GM10248 (cell line): ENCODE measurements around the gene DHX16.

Source experiments
- CTCF ChIA-PET: fragments of 300-600 bp; sonication (Branson Sonifier 250); formaldehyde crosslinking; extraction: SDS; loops from one replicate; lab custom pipeline; 2021; ENCODE audit warnings: antibody characterized with exemption; lab: Yijun Ruan, JAX
- POLR2A ChIA-PET: fragments of 350-650 bp; sonication (Branson Sonifier 250); formaldehyde crosslinking; extraction: SDS; loops from one replicate; lab custom pipeline; 2020; ENCODE audit warnings: antibody characterized with exemption; lab: Yijun Ruan, JAX
- DNase-seq: peaks from one replicate; pipeline ENCODE4 v3.0.0; 2012; ENCODE audit errors: extremely low spot score
- TF ChIP-seq, protein P1 (sequence below): IDR thresholded peaks from 2 replicates; pipeline ENCODE4 v1.5.1; 2012; ENCODE audit warnings: mild to moderate bottlenecking, low read depth; ENCODE audit errors: extremely low read depth, missing control alignments, control extremely low read depth

The DHX16 gene

DNA sequence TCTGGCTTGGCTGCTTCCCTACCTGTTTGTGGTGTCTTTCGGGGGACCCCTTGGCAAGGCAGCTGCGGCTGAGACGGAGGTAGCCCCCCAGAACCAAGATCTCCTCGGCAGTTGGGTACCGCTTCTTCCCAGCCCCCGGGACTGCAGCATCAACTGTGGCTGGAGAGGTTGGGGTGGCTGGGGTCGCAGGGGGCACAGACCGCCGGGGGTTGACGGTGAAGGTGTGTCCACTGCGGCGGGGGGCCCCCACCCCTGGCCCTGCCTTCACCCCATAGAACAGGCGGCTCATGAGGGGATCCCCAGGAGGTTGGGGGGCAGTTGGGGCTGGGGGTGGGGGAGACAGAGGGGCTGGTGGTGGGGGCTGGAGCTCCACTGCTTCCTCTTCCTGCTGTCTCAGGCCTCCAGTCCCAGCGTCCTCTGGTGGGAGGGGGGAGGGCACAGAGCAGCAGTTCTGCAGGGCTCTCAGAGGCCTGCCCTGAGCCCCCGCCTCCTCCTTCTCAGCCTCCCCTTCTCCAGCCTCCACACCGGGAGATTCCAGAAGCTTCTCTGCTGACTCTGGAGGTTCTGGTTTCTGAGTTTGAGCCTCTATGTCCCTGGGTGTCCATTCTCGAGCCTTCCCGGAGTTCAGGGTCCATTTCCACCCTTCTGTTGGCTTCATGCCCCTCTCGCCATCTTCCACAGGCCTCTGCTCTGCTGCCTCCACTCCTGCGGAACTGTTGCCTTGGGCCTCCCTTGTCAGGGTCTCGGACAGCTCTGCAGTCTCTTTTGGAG lies 11.8 kb upstream of the DHX16 start:
- POLR2A ChIA-PET, result interaction anchor here (1.0 to 1.2 kb wide), 2 partner anchors 36 to 70 kb away, joined by 3 read pairs; no protein-coding TSS in a partner anchor
- CTCF ChIA-PET, result interaction anchor here (0.9 to 18.8 kb wide), 7 partner anchors 10 to 152 kb away, joined by 3 to 776 read pairs (median 3); partner anchors contain the start of genes DHX16, MDC1 and TUBB
- TF ChIP-seq, protein P1, sequence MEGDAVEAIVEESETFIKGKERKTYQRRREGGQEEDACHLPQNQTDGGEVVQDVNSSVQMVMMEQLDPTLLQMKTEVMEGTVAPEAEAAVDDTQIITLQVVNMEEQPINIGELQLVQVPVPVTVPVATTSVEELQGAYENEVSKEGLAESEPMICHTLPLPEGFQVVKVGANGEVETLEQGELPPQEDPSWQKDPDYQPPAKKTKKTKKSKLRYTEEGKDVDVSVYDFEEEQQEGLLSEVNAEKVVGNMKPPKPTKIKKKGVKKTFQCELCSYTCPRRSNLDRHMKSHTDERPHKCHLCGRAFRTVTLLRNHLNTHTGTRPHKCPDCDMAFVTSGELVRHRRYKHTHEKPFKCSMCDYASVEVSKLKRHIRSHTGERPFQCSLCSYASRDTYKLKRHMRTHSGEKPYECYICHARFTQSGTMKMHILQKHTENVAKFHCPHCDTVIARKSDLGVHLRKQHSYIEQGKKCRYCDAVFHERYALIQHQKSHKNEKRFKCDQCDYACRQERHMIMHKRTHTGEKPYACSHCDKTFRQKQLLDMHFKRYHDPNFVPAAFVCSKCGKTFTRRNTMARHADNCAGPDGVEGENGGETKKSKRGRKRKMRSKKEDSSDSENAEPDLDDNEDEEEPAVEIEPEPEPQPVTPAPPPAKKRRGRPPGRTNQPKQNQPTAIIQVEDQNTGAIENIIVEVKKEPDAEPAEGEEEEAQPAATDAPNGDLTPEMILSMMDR, result no peak

DNA sequence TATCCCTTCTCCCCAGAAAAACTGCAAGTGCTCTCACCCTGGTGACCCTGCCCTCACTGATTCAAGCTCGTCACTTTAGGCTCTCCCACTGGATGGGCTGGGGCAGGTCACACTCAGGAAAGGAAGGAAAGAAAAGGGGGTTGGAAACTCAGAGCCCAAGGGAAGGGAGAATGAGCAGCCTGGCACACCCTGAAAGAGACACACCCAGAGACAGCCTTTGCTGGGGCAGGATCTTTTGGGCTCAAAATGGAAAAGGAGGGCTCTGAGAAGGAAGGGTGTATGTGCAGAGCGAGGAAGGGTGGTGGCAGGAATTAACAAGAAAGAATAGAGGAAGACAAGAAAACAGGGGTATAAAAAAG lies 11.2 kb upstream of the DHX16 start:
- no peak for DNase-seq
- TF ChIP-seq, protein P1, result no peak
- CTCF ChIA-PET, result interaction anchor here (1.2 to 18.8 kb wide), 3 partner anchors 40 to 162 kb away, joined by 3 to 776 read pairs (median 3); partner anchors contain the start of genes MDC1 and TUBB
- POLR2A ChIA-PET, result interaction anchor here (1.0 to 1.2 kb wide), 2 partner anchors 37 to 69 kb away, joined by 3 read pairs; no protein-coding TSS in a partner anchor

More for the DNA sequence above, 11.8 kb upstream of the DHX16 start:
- peak; percentile 61 for DNase-seq

DNA sequence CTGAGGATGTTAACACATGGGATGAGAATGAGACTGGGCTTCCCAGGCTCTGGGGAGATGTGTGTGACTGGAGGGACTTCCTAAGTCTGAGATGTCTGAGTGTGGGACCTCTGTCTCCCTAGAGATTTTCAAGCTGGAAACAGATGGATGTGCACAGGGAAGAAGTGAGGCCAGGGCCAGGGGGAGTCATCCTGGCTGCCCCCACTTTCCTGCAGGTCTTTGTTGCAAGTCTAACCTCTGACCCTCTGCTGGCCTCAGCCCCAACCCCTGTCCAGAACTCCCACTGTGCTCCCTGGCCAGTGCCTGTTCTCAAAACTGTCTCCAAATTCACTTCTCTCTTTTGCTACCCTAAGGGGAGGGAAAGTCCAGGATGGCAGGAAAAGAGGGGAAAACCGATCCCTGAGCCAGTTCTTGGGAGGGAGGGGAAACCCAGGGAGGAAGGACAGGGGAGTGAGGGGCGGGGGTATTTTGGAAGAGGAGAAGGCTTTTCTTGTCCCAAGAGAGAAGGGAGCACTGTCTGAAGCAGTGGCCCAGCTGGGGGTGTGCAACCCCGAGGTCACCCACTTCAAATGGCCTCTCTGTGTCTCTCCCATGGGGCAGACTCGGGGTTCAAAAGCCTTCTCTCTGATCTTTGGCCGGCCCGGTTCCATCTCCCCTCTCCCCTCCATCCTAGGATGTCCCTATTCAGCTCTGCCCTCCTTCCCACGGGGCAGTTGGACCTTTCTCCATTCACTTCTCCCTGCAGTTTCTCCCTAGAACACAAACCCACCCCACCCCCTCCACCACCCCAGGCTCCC lies 10.6 kb upstream of the DHX16 start:
- POLR2A ChIA-PET, result no interaction called here
- CTCF ChIA-PET, result interaction anchor here (1.0 to 18.8 kb wide), 4 partner anchors 9 to 162 kb away, joined by 3 to 776 read pairs (median 9); partner anchors contain the start of genes DHX16, MDC1 and TUBB
- no peak for DNase-seq
- TF ChIP-seq, protein P1, result no peak

DNA sequence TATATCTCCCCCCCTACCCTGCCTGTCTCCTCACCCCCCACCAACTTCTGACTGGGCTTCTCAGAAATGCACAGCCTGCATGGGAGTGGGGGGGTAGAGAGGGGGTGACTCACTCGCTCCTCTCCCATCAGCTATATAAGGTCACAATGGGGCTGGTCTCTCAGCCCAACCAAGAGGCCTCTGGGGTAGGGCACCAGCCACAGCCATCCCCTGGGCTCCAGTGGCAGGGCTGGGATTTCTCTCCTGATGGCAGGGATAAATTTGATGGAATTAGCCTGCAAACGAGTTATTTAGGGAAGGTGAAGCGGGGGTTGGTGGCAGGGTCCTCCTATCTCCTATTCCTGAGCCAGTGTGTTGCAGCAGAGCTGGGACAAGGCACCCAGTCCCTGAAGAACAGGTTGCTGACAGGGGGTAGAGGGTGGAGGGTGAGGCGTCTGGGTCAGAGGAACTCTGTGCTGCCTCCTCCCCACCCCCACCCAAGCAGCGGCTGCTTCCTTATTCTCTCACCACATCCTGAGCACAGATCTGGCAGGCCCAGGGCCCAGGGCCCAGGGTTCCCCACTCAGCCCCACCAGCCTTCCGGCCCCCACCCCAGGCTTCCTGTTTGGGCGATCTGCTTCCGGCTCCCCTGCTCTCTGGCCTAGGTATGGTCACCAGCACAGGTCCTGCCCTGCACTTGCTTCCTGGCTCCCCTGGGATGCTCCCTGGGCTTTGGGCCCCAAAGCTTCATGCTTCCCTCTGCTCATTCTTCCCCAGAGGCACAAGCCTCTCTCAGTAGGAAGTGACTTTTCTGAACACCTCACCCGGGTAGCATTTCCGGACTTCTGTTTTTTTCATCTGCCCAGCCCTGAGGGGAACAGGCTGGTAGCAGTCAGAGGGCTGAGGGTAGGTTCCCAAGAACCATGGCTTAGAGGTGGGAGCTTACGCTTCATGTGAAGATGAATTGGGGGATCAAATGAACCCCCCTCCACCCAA lies 9.6 kb upstream of the DHX16 start:
- DNase-seq, result peak; percentile 81
- TF ChIP-seq, protein P1, result no peak
- ChIA-PET POLR2A (interaction anchor here (1.0 to 1.7 kb wide), 2 partner anchors 35 to 68 kb away, joined by 5 to 8 read pairs; partner anchors contain the start of gene MDC1), CTCF (interaction anchor here (1.0 to 18.8 kb wide), 5 partner anchors 8 to 163 kb away, joined by 3 to 776 read pairs (median 15); partner anchors contain the start of genes DHX16, MDC1, NRM and TUBB)

DNA sequence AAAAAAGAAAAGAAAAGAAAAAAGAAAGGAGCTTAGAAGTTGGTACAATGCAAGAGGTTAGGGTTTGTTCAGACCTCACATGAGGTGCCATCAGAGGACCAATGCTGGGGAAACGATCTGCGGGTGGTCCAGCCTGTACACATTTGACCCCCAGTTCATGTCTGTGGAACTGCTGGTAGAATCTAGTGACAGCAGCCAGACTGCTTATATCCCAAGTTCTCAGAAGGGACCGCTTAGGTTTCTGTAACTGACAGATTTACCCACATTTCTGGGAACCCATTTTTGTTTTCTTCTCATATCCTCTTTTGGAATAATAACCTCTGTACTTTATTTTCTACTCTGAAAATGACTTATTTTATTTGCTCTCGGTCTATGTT lies 8.9 kb upstream of the DHX16 start:
- POLR2A ChIA-PET, result interaction anchor here (1.0 to 1.7 kb wide), 2 partner anchors 35 to 67 kb away, joined by 5 to 8 read pairs; partner anchors contain the start of gene MDC1
- CTCF ChIA-PET, result interaction anchor here (1.1 to 18.8 kb wide), 4 partner anchors 9 to 200 kb away, joined by 3 to 776 read pairs (median 40); partner anchors contain the start of genes DHX16, MDC1, NRM and TUBB
- TF ChIP-seq, protein P1, result no peak
- no peak for DNase-seq
